Endothelial cell (in vitro differentiated cells): ENCODE data around the gene GNGT1. TPM values are rescaled to one million over a fixed set of nuclear protein-coding genes. Genes with fewer than 3 reads are reported as not detected.
"Not testable (repeated sequence)": the region's sequence is repeated elsewhere in the genome, so short reads cannot be mapped to it uniquely, and the experiment has no call there.

Experiments used
- DNase-seq: peaks from one replicate; pipeline ENCODE4 v3.0.0; 2021; ENCODE audit warnings: low spot score
- H3K27ac Mint-ChIP-seq: one replicate; pipeline ENCODE4 v1.8.0; 2021; ENCODE audit warnings: mixed read lengths, inconsistent platforms; ENCODE audit not compliant: unreplicated experiment
- H3K27me3 Mint-ChIP-seq: one replicate; pipeline ENCODE4 v1.8.0; 2021; ENCODE audit warnings: mild to moderate bottlenecking, moderate library complexity, mixed read lengths, inconsistent platforms; ENCODE audit not compliant: unreplicated experiment
- H3K36me3 Mint-ChIP-seq: one replicate; pipeline ENCODE4 v1.8.0; 2021; ENCODE audit warnings: mild to moderate bottlenecking, low read depth, mixed read lengths, inconsistent platforms; ENCODE audit not compliant: unreplicated experiment
- H3K4me1 Mint-ChIP-seq: one replicate; pipeline ENCODE4 v1.8.0; 2021; ENCODE audit warnings: mild to moderate bottlenecking, mixed read lengths, inconsistent platforms; ENCODE audit not compliant: unreplicated experiment
- H3K4me3 Mint-ChIP-seq: one replicate; pipeline ENCODE4 v1.8.0; 2021; ENCODE audit warnings: mild to moderate bottlenecking, mixed read lengths, inconsistent platforms; ENCODE audit not compliant: unreplicated experiment
- H3K9me3 Mint-ChIP-seq: one replicate; pipeline ENCODE4 v1.8.0; 2021; ENCODE audit warnings: mixed read lengths, inconsistent platforms; ENCODE audit not compliant: unreplicated experiment
- CTCF ChIP-seq: fragments of 200-600 bp; sonication (generic); IDR thresholded peaks from one replicate; pipeline ENCODE4 v1.5.0; 2021; ENCODE audit warnings: antibody characterized with exemption; ENCODE audit not compliant: unreplicated experiment
- total RNA-seq: library from RNA; stranded (reverse); fragmentation: NEBNext Ultra II Directional; extraction: Animal tissue kit (Norgen Biotek cat#: 25700); gene quantifications from one replicate; pipeline ENCODE4 v1.2.1, GENCODE V29; 2021; ENCODE audit not compliant: unreplicated experiment

The GNGT1 gene
- total RNA-seq, 1 donor from 2014 or later = not detected

GRCh38 chr7:93914581-93915066 is 8.3 kb downstream of the GNGT1 start:
- H3K4me1 Mint-ChIP-seq = peaks cover 16% of the 10 kb centered on the region
- no peaks in the 10 kb centered on the region for H3K36me3 Mint-ChIP-seq

GRCh38 chr7:93915206-93915842 is 9.0 kb downstream of the GNGT1 start:
- H3K27ac Mint-ChIP-seq, H3K4me3 Mint-ChIP-seq, DNase-seq, H3K36me3 Mint-ChIP-seq, H3K27me3 Mint-ChIP-seq, H3K9me3 Mint-ChIP-seq: not testable (repeated sequence)
- peaks cover 18% of the 10 kb centered on the region for H3K4me1 Mint-ChIP-seq

More at GRCh38 chr7:93914581-93915066, 8.3 kb downstream of the GNGT1 start:
- Mint-ChIP-seq H3K27me3 (no peaks in the 10 kb centered on the region), H3K27ac (no peak overlapping the region), H3K4me3 (no peak overlapping the region), H3K9me3 (no peaks in the 10 kb centered on the region)
- no peak for TF ChIP-seq CTCF
- DNase-seq = no peak

DNA sequence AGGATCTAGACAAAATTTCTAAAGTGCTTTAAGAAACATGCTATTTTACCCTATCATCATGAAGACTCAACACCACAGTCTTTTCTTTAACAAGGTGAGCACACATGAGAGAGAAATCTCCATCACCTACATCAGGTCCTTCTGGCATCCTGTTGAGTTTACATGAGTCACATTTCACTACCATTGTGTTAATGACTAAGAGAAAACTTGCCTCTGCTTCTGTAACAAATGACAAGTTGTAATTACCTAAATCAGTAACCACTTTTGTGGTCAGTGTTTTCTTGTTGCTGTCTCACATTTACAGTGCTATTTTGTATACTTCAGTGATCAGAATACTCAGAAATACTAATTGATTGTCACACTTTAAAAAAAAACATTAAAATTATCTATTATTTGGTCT is 9.5 kb downstream of the GNGT1 start:
- not testable (repeated sequence) for H3K9me3 Mint-ChIP-seq, H3K4me3 Mint-ChIP-seq, H3K27me3 Mint-ChIP-seq, H3K36me3 Mint-ChIP-seq, DNase-seq, H3K27ac Mint-ChIP-seq
- peaks cover 21% of the 10 kb centered on the region for H3K4me1 Mint-ChIP-seq

- DNase-seq, H3K27ac Mint-ChIP-seq, H3K4me3 Mint-ChIP-seq, H3K9me3 Mint-ChIP-seq, H3K36me3 Mint-ChIP-seq, H3K27me3 Mint-ChIP-seq: not testable (repeated sequence)
- H3K4me1 Mint-ChIP-seq = peaks cover 24% of the 10 kb centered on the region
Measured at GRCh38 chr7:93916315-93916714, 9.9 kb downstream of the GNGT1 start.

- no peak for DNase-seq
- no peak for TF ChIP-seq CTCF
- Mint-ChIP-seq H3K9me3 (no peaks in the 10 kb centered on the region), H3K4me1 (peaks cover 23% of the 10 kb centered on the region), H3K4me3 (peak overlapping the region; percentile 96), H3K27ac (peak overlapping the region; percentile 99), H3K36me3 (peaks cover 22% of the 10 kb centered on the region), H3K27me3 (peaks cover 7% of the 10 kb centered on the region)
Measured at GRCh38 chr7:93920496-93921182, 14.3 kb downstream of the GNGT1 start.

- peak overlapping the region; percentile 99 for H3K27ac Mint-ChIP-seq
- TF ChIP-seq CTCF = no peak
- peaks cover 23% of the 10 kb centered on the region for H3K4me1 Mint-ChIP-seq
- no peaks in the 10 kb centered on the region for H3K9me3 Mint-ChIP-seq
- H3K4me3 Mint-ChIP-seq = peak overlapping the region; percentile 96
- DNase-seq = no peak
- peaks cover 23% of the 10 kb centered on the region for H3K36me3 Mint-ChIP-seq
- H3K27me3 Mint-ChIP-seq = peaks cover 7% of the 10 kb centered on the region
Measured at GRCh38 chr7:93921186-93921585, 14.8 kb downstream of the GNGT1 start.
